HL-60 (cell line): ENCODE data around the gene SLAMF9.

ENCODE experiments used
- DNase-seq, 2 experiments: peaks; one replicate each; pipeline ENCODE4 v3.0.0-alpha.2; 2010 to 2020; ENCODE audit warnings: low read depth in 1 of 2, low spot score in 1 of 2
- H3K27ac ChIP-seq: fragments of 250-450 bp; sonication (Bioruptor Pico); replicated peaks from 2 replicates; pipeline ENCODE4 v1.5.1; 2020; ENCODE audit warnings: mild to moderate bottlenecking, moderate library complexity
- H3K27me3 ChIP-seq: fragments of 250-450 bp; sonication (Bioruptor Pico); 2 replicates; pipeline ENCODE4 v1.5.1; 2021; ENCODE audit warnings: mild to moderate bottlenecking, moderate library complexity; ENCODE audit not compliant: insufficient read depth, poor library complexity, severe bottlenecking
- H3K4me3 ChIP-seq: replicated peaks from 2 replicates; pipeline ENCODE4 v1.5.1; 2011; ENCODE audit warnings: mild to moderate bottlenecking, control low read depth, low read length; ENCODE audit not compliant: insufficient read depth
- GABPA ChIP-seq: IDR thresholded peaks from 2 replicates; pipeline ENCODE4 v1.6.1; 2012; ENCODE audit warnings: low read depth
- POLR2AphosphoS5 ChIP-seq: IDR thresholded peaks from 2 replicates; pipeline ENCODE4 v1.6.1; 2012; ENCODE audit warnings: low read depth
- SPI1 ChIP-seq: IDR thresholded peaks from 2 replicates; pipeline ENCODE4 v1.6.1; 2012; ENCODE audit warnings: low read depth, mild to moderate bottlenecking, borderline replicate concordance
- TF ChIP-seq, protein P1 (sequence below): IDR thresholded peaks from 2 replicates; pipeline ENCODE4 v1.6.1; 2012; ENCODE audit warnings: low read depth; ENCODE audit not compliant: insufficient replicate concordance
- TF ChIP-seq, protein P2 (sequence below): IDR thresholded peaks from one replicate; pipeline ENCODE4 v1.5.1; 2011; ENCODE audit warnings: low read length, control low read depth, inconsistent platforms; ENCODE audit not compliant: insufficient read depth

Gene SLAMF9

DNA sequence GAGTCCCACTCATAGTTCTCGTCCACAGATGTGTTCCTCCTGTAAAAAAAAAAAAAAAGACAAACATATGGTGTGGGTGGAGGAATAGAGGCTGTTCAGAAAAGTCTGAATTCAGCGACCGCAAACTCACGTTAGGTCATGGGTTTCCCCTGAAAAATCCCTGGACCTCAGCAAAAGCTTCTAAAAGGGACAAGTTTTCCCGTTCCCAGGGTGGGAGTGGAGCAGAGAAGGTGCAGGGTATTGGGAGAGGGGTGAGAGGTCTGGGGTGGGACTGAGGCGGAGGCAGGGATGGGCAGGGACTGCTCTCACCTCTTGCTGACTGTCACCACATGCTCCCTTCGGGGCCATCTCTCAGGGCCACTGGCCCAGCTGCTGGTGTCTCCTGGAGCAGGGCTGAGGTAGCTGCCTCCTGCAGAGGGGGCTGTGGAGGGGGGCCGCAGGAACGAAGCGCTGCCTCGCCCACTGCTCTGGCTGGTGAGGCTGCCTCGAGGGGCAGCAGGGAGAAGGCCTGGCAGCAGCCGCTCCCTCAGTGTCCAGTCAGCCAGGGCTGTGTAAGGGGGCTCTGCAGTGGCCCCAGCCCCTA lies 26.1 kb downstream of the SLAMF9 start:
- TF ChIP-seq POLR2AphosphoS5 (no peak), GABPA (no peak), SPI1 (no peak)
- TF ChIP-seq, protein P1, sequence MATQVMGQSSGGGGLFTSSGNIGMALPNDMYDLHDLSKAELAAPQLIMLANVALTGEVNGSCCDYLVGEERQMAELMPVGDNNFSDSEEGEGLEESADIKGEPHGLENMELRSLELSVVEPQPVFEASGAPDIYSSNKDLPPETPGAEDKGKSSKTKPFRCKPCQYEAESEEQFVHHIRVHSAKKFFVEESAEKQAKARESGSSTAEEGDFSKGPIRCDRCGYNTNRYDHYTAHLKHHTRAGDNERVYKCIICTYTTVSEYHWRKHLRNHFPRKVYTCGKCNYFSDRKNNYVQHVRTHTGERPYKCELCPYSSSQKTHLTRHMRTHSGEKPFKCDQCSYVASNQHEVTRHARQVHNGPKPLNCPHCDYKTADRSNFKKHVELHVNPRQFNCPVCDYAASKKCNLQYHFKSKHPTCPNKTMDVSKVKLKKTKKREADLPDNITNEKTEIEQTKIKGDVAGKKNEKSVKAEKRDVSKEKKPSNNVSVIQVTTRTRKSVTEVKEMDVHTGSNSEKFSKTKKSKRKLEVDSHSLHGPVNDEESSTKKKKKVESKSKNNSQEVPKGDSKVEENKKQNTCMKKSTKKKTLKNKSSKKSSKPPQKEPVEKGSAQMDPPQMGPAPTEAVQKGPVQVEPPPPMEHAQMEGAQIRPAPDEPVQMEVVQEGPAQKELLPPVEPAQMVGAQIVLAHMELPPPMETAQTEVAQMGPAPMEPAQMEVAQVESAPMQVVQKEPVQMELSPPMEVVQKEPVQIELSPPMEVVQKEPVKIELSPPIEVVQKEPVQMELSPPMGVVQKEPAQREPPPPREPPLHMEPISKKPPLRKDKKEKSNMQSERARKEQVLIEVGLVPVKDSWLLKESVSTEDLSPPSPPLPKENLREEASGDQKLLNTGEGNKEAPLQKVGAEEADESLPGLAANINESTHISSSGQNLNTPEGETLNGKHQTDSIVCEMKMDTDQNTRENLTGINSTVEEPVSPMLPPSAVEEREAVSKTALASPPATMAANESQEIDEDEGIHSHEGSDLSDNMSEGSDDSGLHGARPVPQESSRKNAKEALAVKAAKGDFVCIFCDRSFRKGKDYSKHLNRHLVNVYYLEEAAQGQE: no peak
- TF ChIP-seq, protein P2, sequence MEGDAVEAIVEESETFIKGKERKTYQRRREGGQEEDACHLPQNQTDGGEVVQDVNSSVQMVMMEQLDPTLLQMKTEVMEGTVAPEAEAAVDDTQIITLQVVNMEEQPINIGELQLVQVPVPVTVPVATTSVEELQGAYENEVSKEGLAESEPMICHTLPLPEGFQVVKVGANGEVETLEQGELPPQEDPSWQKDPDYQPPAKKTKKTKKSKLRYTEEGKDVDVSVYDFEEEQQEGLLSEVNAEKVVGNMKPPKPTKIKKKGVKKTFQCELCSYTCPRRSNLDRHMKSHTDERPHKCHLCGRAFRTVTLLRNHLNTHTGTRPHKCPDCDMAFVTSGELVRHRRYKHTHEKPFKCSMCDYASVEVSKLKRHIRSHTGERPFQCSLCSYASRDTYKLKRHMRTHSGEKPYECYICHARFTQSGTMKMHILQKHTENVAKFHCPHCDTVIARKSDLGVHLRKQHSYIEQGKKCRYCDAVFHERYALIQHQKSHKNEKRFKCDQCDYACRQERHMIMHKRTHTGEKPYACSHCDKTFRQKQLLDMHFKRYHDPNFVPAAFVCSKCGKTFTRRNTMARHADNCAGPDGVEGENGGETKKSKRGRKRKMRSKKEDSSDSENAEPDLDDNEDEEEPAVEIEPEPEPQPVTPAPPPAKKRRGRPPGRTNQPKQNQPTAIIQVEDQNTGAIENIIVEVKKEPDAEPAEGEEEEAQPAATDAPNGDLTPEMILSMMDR: no peak
- Histone ChIP-seq H3K27ac (no peak overlapping the region), H3K27me3 (no peaks in the 10 kb centered on the region), H3K4me3 (no peak overlapping the region)
- DNase-seq: no peak

DNA sequence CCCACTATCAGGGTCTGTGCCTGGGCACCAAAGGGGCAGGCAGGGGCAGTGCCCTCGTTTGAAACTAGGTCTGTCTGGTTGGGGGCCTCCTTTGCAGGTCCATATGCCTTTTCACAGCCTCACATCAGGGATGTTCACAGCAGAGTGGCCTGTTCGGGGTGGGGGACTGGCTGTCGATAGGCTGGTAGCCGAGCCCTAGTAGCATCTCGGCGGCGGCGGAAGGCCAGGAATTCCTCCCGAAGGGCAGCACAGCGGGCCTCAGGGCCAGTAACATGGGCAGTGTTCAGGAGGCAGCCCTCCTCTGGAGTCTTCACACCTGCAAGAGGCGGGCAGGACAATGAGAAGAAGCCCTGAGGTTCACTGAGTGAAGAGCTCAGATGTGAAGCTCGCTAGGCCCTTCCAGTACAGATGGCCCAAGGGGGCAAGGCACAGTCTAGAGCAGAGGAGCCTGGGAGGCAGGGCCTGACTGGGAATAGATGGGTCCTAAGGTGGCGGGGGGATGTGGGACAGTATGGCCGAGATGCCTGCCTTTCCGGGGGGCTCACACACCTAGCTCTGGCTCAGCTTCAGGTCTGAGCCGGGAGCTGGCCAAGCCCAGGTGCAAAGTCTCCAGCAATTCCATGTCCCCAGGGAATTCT lies 26.7 kb downstream of the SLAMF9 start:
- Histone ChIP-seq H3K27ac (no peak overlapping the region), H3K27me3 (no peaks in the 10 kb centered on the region), H3K4me3 (no peak overlapping the region)
- no peak for DNase-seq
- TF ChIP-seq POLR2AphosphoS5 (no peak), SPI1 (no peak), GABPA (no peak)
- TF ChIP-seq, protein P1: no peak
- TF ChIP-seq, protein P2: no peak

DNA sequence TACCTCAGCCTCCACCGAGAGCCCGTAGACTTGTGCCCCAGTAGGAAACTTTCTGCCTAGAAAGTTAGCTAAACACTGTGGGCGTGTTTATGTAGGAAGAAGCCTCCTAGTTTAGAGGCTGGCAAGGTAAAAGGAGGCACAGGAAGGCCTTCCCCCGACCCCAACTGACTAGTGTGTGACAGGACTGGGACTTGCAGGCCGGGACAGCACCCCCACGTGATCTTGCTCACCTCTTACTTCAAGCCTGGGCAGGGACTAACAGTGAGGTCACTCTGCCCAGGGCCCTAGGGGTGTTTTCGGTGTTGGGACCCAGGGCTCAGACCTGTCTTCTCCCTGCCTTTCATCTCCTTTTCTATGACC lies 28.3 kb downstream of the SLAMF9 start:
- TF ChIP-seq GABPA (no peak), SPI1 (no peak), POLR2AphosphoS5 (no peak)
- TF ChIP-seq, protein P2: no peak
- TF ChIP-seq, protein P1: no peak
- no peak for DNase-seq
- peak overlapping the region; percentile 95 for H3K27ac ChIP-seq

More for the DNA sequence above, 28.3 kb downstream of the SLAMF9 start:
- no peaks in the 10 kb centered on the region for H3K27me3 ChIP-seq
- peak overlapping the region; percentile 88 for H3K4me3 ChIP-seq
